GM23338 (cell line): ENCODE results near the gene IARS2. TPM values are rescaled to one million over a fixed set of nuclear protein-coding genes. Genes with fewer than 3 reads are reported as not detected.

ENCODE experiments used
- ATAC-seq: fragments of 200-7000 bp; cut with Tn5 transposase; 3 replicates; pipeline ENCODE4 v1.9.1; 2020
- DNase-seq: peaks from one replicate; pipeline ENCODE4 v3.0.0-alpha.2; 2015; ENCODE audit warnings: low spot score
- H2AFZ ChIP-seq: fragments of 200-600 bp; sonication (generic); 2 replicates; pipeline ENCODE4 v1.8.0; 2016; ENCODE audit warnings: antibody characterized with exemption, mild to moderate bottlenecking, moderate library complexity
- H3F3A ChIP-seq: fragments of 200-600 bp; sonication (generic); replicated peaks from 2 replicates; pipeline ENCODE4 v1.8.0; 2017; ENCODE audit warnings: antibody characterized with exemption, mixed run types, low read depth
- H3K27ac ChIP-seq: fragments of 200-600 bp; sonication (generic); 2 replicates; pipeline ENCODE4 v1.6.1; 2016; ENCODE audit warnings: low read depth
- H3K27me3 ChIP-seq: fragments of 200-600 bp; sonication (generic); 2 replicates; pipeline ENCODE4 v1.8.0; 2016; ENCODE audit warnings: mild to moderate bottlenecking, mixed run types, moderate library complexity; ENCODE audit not compliant: insufficient read depth
- H3K36me3 ChIP-seq: fragments of 200-600 bp; sonication (generic); 2 replicates; pipeline ENCODE4 v1.8.0; 2016; ENCODE audit warnings: mild to moderate bottlenecking; ENCODE audit not compliant: insufficient read depth
- H3K4me1 ChIP-seq: fragments of 200-600 bp; sonication (generic); 2 replicates; pipeline ENCODE4 v1.8.0; 2016; ENCODE audit warnings: mild to moderate bottlenecking, moderate library complexity; ENCODE audit not compliant: insufficient read depth
- H3K4me2 ChIP-seq: fragments of 200-600 bp; sonication (generic); 2 replicates; pipeline ENCODE4 v1.7.1; 2017; ENCODE audit warnings: mixed run types
- H3K4me3 ChIP-seq: fragments of 200-600 bp; sonication (generic); 2 replicates; pipeline ENCODE4 v1.6.1; 2016; ENCODE audit warnings: mixed run types
- H3K79me2 ChIP-seq: fragments of 200-600 bp; sonication (generic); replicated peaks from 2 replicates; pipeline ENCODE4 v1.8.0; 2017; ENCODE audit warnings: mild to moderate bottlenecking; ENCODE audit not compliant: insufficient read depth
- H3K9me2 ChIP-seq: fragments of 200-600 bp; sonication (generic); 2 replicates; pipeline ENCODE4 v1.8.0; 2017; ENCODE audit not compliant: insufficient read depth
- H4K20me1 ChIP-seq: fragments of 200-600 bp; sonication (generic); replicated peaks from 2 replicates; pipeline ENCODE4 v1.8.0; 2017; ENCODE audit warnings: mild to moderate bottlenecking; ENCODE audit not compliant: insufficient read depth
- H3K27ac Mint-ChIP-seq: 2 replicates; pipeline ENCODE4 v1.8.0; 2020; ENCODE audit warnings: inconsistent platforms, mild to moderate bottlenecking, moderate library complexity, mixed read lengths
- H3K27me3 Mint-ChIP-seq: 3 replicates; pipeline ENCODE4 v1.8.0; 2022; ENCODE audit warnings: low read depth, mild to moderate bottlenecking, moderate library complexity, mixed read lengths, inconsistent platforms; ENCODE audit not compliant: insufficient read depth, poor library complexity
- H3K36me3 Mint-ChIP-seq: 3 replicates; pipeline ENCODE4 v1.8.0; 2021; ENCODE audit warnings: low read depth, mild to moderate bottlenecking, inconsistent platforms, moderate library complexity, mixed read lengths
- H3K4me1 Mint-ChIP-seq: 3 replicates; pipeline ENCODE4 v1.8.0; 2020; ENCODE audit warnings: mild to moderate bottlenecking, inconsistent platforms, mixed read lengths
- H3K4me3 Mint-ChIP-seq: 3 replicates; pipeline ENCODE4 v1.8.0; 2021; ENCODE audit warnings: moderate library complexity, mild to moderate bottlenecking, inconsistent platforms, mixed read lengths
- H3K9me3 Mint-ChIP-seq: 3 replicates; pipeline ENCODE4 v1.8.0; 2020; ENCODE audit warnings: moderate library complexity, mild to moderate bottlenecking, inconsistent platforms, mixed read lengths
- CREB1 ChIP-seq: fragments of 250-450 bp; sonication (Bioruptor Pico); IDR thresholded peaks from 2 replicates; pipeline ENCODE4 v1.5.0; 2020; ENCODE audit warnings: low read depth, mild to moderate bottlenecking, moderate library complexity
- CTCF ChIP-seq, 2 experiments: fragments of 200-600 bp in 1 of 2; sonication (generic) in 1 of 2; conservative IDR thresholded peaks; 2 replicates each; pipeline versions ENCODE4 v1.5.1 to v1.6.1; 2016 to 2017; ENCODE audit warnings: antibody characterized with exemption in 2 of 2, low read depth in 2 of 2, mild to moderate bottlenecking in 2 of 2, moderate library complexity in 1 of 2
- ETS1 ChIP-seq: IDR thresholded peaks from 2 replicates; pipeline ENCODE4 v1.6.1; 2016; ENCODE audit warnings: antibody characterized with exemption
- EZH2 ChIP-seq: fragments of 200-600 bp; sonication (generic); IDR thresholded peaks from one replicate; pipeline ENCODE4 v1.8.0; 2017; ENCODE audit warnings: antibody characterized with exemption, mild to moderate bottlenecking, low read depth; ENCODE audit not compliant: unreplicated experiment
- EZH2phosphoT487 ChIP-seq: fragments of 200-600 bp; sonication (generic); IDR thresholded peaks from one replicate; pipeline ENCODE4 v1.8.1; 2018; ENCODE audit warnings: antibody characterized with exemption; ENCODE audit not compliant: unreplicated experiment
- JUNB ChIP-seq: IDR thresholded peaks from one replicate; pipeline ENCODE4 v1.6.1; 2016; ENCODE audit warnings: antibody characterized with exemption; ENCODE audit not compliant: unreplicated experiment
- NANOG ChIP-seq: IDR thresholded peaks from 2 replicates; pipeline ENCODE4 v1.6.1; 2016; ENCODE audit warnings: antibody characterized with exemption, borderline replicate concordance
- POLR2AphosphoS5 ChIP-seq: IDR thresholded peaks from 2 replicates; pipeline ENCODE4 v1.6.1; 2016; ENCODE audit warnings: antibody characterized with exemption, low read depth
- STAT1 ChIP-seq: IDR thresholded peaks from one replicate; pipeline ENCODE4 v1.6.1; 2016; ENCODE audit warnings: antibody characterized with exemption; ENCODE audit not compliant: unreplicated experiment
- ZNF114 ChIP-seq: fragments of 250-450 bp; sonication (Bioruptor Pico); IDR thresholded peaks from 2 replicates; pipeline ENCODE4 v1.5.0; 2020; ENCODE audit warnings: mild to moderate bottlenecking, moderate library complexity
- ZNF331 ChIP-seq: fragments of 250-450 bp; sonication (Bioruptor Pico); IDR thresholded peaks from 2 replicates; pipeline ENCODE4 v1.5.0; 2020; ENCODE audit warnings: low read depth, mild to moderate bottlenecking, moderate library complexity
- ZNF462 ChIP-seq: fragments of 250-450 bp; sonication (Bioruptor Pico); IDR thresholded peaks from 2 replicates; pipeline ENCODE4 v1.5.0; 2020; ENCODE audit warnings: mild to moderate bottlenecking, moderate library complexity
- polyA plus RNA-seq: library from polyadenylated mRNA; unstranded; fragments of >200 nt; fragmentation: Nextera tagmentation; extraction: Ambion mirVana; gene quantifications from 2 replicates; pipeline ENCODE4 v1.2.1, GENCODE V29; 2016
- total RNA-seq: library from RNA; depleted of rRNA; stranded (reverse); fragments of >200 nt; shearing (Covaris generic); gene quantifications from 2 replicates; pipeline ENCODE4 v1.2.3, GENCODE V29; 2014

IARS2 gene
- total and polyA plus RNA-seq, 2 experiments from 2014 or later = 33.3 to 75.6 TPM

GRCh38 chr1:220184506-220184905 lies 90.6 kb downstream of the IARS2 start:
- Mint-ChIP-seq H3K4me1 (no peaks in the 10 kb centered on the region), H3K27me3 (no peaks in the 10 kb centered on the region), H3K9me3 (no peaks in the 10 kb centered on the region), H3K4me3 (no peak overlapping the region), H3K36me3 (peaks cover 54% of the 10 kb centered on the region), H3K27ac (no peak overlapping the region)
- no peak overlapping the region for H3K4me3 ChIP-seq
- H3F3A ChIP-seq = no peaks in the 10 kb centered on the region
- no peak overlapping the region for H3K4me2 ChIP-seq
- H2AFZ ChIP-seq = no peak overlapping the region
- H3K79me2 ChIP-seq = no peaks in the 10 kb centered on the region
- no peaks in the 10 kb centered on the region for H3K27me3 ChIP-seq
- DNase-seq = no peak
- no peak for TF ChIP-seq CTCF (conservative IDR thresholded peaks at IDR 0.05; ENCODE audit: low read depth in 2 of 2)
- no peak for ATAC-seq
- no peaks in the 10 kb centered on the region for H3K4me1 ChIP-seq
- no peaks in the 10 kb centered on the region for H4K20me1 ChIP-seq
- H3K27ac ChIP-seq = no peak overlapping the region
- no peaks in the 10 kb centered on the region for H3K9me2 ChIP-seq
- H3K36me3 ChIP-seq = peaks cover 21% of the 10 kb centered on the region; the same call in 1 of the 2 replicates

GRCh38 chr1:220186752-220187151 lies 92.8 kb downstream of the IARS2 start:
- Mint-ChIP-seq H3K9me3 (no peaks in the 10 kb centered on the region), H3K4me1 (no peaks in the 10 kb centered on the region), H3K36me3 (peaks cover 44% of the 10 kb centered on the region), H3K27me3 (no peaks in the 10 kb centered on the region), H3K4me3 (no peak overlapping the region), H3K27ac (no peak overlapping the region)
- H3K36me3 ChIP-seq = peaks cover 21% of the 10 kb centered on the region
- no peak for TF ChIP-seq CTCF (conservative IDR thresholded peaks at IDR 0.05; ENCODE audit: low read depth in 2 of 2)
- TF ChIP-seq NANOG = no peak
- TF ChIP-seq EZH2 = no peak
- no peak for TF ChIP-seq STAT1
- TF ChIP-seq ZNF331 (CRISPR knock-in tag) = no peak
- no peak for TF ChIP-seq ZNF462 (CRISPR knock-in tag)
- no peak for TF ChIP-seq CREB1 (CRISPR knock-in tag)
- TF ChIP-seq POLR2AphosphoS5 = no peak
- TF ChIP-seq ETS1 = no peak
- no peak for TF ChIP-seq JUNB
- no peak for TF ChIP-seq EZH2phosphoT487
- TF ChIP-seq ZNF114 = no peak
- DNase-seq = no peak
- no peaks in the 10 kb centered on the region for H3K4me1 ChIP-seq
- H3K79me2 ChIP-seq = no peaks in the 10 kb centered on the region
- no peak overlapping the region for H3K4me2 ChIP-seq
- H2AFZ ChIP-seq = no peak overlapping the region
- no peaks in the 10 kb centered on the region for H3F3A ChIP-seq
- no peaks in the 10 kb centered on the region for H3K27me3 ChIP-seq
- H4K20me1 ChIP-seq = no peaks in the 10 kb centered on the region
- no peak overlapping the region for H3K4me3 ChIP-seq
- no peak overlapping the region for H3K27ac ChIP-seq
- H3K9me2 ChIP-seq = no peaks in the 10 kb centered on the region
- no peak for ATAC-seq
